ENCODE measurements around the gene NR1I3. TPM values are rescaled to one million over a fixed set of nuclear protein-coding genes. Genes with fewer than 3 reads are reported as not detected.
"Not testable (repeated sequence)": the region's sequence is repeated elsewhere in the genome, so short reads cannot be mapped to it uniquely, and the experiment has no call there.

The NR1I3 gene
- polyA plus RNA-seq (ENCODE audit: insufficient read length in 4 of 4): 1 to 10 TPM; 1.9 to 3.5 (median 2.8) TPM

GRCh38 chr1:161238039-161238473 is at the start of gene NR1I3:
NR1I3 (minus strand) TSS chr1:161238203; CDS start chr1:161236565, 1,638 bp downstream.
- no peak for DNase-seq (ENCODE audit: low read depth in 4 of 4, low spot score in 3 of 4)

- DNase-seq (ENCODE audit: low read depth in 4 of 4, low spot score in 3 of 4): no peak
Measured at GRCh38 chr1:161287482-161288054, 49.6 kb upstream of the NR1I3 start.

GRCh38 chr1:161285521-161285920 is 47.5 kb upstream of the NR1I3 start:
- DNase-seq (ENCODE audit: low read depth in 4 of 4, low spot score in 3 of 4): no peak

- no peak for DNase-seq (ENCODE audit: low read depth in 4 of 4, low spot score in 3 of 4)
Measured at GRCh38 chr1:161285113-161285512, 47.1 kb upstream of the NR1I3 start.

GRCh38 chr1:161282991-161283390 is 45.0 kb upstream of the NR1I3 start:
- no peak for DNase-seq (ENCODE audit: low read depth in 4 of 4, low spot score in 3 of 4)

- no peak for DNase-seq (ENCODE audit: low read depth in 4 of 4, low spot score in 3 of 4)
Measured at GRCh38 chr1:161274874-161275273, 36.9 kb upstream of the NR1I3 start.

DNA sequence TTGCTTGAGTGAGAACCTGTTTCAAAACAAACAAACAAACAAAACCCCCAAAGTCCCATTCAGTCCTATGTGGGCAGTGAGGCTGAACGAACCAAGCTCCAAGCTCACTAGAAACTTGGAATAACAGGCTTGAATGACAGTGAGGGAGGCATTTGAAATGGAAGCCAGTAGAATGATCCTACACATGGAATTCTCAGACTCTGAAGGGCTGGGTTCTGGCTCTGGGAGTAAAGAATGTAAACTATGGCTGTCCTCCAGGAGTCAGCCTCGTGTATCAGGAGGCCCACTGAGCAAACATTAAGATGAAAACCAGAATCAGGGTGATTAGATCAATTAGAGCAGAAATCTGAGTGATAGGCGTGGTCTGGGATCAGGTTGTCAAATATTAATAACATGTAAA is 35.4 kb upstream of the NR1I3 start:
- DNase-seq (ENCODE audit: low read depth in 4 of 4, low spot score in 3 of 4): no peak

GRCh38 chr1:161267321-161267720 is 29.3 kb upstream of the NR1I3 start:
- no peak for DNase-seq (ENCODE audit: low read depth in 4 of 4, low spot score in 3 of 4)

DNA sequence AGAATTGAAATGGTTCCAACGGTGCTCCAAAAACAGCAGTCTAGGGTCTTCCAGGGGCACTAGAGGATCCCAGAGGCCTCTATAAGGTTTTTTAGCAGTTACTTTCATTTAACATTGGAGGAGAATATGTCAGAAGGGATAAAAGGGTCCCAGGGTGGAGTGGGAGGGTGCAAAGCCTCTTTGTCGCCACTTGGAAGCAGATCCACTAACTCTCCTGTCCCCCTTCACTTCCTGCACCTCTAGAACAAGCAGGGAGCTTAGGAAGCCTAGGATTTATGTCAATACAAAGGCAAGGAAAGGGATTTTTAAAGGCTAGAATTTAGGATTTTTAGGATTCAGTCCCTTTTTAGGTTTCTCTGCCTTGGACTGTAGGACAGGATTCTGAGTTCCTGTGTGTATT is 28.8 kb upstream of the NR1I3 start:
- no peak for DNase-seq (ENCODE audit: low read depth in 4 of 4, low spot score in 3 of 4)

DNA sequence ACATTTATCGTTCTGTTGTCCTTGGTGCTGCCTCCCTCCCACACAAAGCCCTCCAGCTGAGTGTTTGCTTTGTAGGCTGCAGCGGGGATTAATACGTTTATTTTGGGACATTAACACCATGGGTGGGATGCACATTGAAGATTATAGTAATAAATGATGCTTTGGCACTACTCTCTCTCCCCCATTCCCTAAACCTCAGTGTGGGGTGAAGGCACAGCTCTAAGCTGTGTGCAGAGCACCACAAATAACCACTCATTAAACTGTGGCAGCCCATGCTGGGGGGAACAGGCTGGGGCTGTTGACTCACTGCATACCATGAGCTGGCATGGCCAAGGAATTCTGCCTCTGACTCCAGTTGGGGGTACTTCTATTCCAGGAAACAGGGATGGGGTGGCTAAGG is 28.2 kb upstream of the NR1I3 start:
- DNase-seq (ENCODE audit: low read depth in 4 of 4, low spot score in 3 of 4): no peak

- no peak for DNase-seq (ENCODE audit: low read depth in 4 of 4, low spot score in 3 of 4)
Measured at GRCh38 chr1:161265305-161265704, 27.3 kb upstream of the NR1I3 start.

DNA sequence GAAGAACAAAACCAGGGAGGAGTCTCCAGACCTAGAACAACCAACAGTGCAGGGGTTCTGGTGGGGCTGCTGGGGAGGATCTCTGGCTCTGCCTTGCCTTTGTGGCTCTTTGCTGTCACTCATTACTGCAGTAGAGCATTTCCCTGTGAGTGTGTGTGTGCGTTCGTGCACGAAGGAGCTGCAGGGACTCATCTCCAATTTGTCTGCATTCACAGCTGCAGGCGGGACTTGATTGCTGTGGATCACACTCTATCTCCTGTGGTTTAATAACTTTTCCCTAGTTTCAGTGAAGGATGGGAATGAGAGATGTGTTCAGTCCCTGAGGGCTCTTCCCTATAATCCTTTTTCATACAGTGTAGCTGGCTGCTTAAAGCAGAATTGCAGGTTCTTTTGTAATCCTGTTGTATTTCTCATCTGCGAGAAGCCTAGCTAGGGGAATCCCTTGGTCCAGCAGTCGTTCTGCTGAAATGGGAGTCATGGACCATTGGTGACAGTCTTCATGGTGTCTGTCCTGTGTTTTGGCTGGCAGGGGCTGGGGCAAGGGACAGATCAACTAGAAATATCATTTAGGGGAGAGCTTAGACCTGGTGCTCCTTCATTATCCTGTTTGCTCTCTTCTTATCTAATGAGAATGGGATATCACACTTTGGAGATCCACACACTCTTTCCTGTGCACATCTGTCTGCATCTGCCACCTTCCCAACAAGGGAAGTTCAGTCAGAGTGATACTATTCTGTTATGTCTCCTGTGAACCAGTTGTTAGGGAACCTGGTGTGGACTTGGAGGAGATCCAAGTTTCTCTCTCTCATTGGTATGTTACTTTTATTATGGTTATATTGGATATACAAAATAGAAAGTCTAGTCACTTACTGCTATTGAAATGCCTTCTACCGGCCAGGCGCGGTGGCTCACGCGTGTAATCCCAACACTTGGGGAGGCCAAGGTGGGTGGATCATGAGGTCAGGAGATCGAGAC is 23.5 kb upstream of the NR1I3 start:
- no peak for DNase-seq (ENCODE audit: low read depth in 4 of 4, low spot score in 3 of 4)

DNA sequence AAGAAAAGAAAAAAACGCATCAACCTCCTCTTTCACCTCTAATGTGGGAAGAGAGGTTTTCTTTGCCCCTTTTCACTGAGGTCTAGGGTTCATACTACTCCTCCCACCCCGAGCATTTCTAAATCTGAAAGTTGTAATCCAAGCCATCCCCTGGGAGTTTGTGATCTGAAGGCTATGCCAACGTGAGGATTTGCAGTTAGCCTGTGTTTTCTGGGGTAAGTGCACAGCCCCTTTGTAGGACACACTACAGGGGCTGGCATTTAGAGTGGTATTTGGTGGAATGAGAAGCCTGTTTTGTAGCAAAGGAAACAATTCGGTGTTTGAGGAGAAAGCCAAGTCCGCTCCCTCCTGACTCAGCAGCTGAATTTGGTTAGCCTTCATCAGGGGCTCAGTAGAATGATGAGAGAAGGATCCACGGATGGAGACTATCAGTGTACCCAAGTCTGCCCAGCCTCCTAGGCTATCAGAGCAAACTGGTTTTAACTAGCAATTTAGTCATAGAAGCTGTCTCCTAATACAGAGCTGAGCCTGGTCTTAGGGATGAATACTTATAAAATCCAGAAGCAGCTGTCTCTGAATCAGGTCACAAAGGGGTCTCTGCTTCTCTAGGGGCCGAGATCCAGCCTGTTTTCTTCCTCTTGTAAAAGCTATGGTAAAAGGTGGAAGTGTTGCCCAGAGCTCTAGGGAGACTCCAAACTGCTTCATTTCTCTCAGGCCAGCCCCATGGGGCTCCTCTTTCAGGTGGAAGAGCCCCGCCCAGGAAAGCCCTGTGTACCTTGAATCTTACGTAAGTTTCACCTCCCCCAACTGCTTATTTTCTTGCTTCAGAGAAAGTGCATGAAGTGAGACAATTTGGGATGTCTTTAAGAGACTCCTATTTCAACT is 22.6 kb upstream of the NR1I3 start:
- no peak for DNase-seq (ENCODE audit: low read depth in 4 of 4, low spot score in 3 of 4)

DNA sequence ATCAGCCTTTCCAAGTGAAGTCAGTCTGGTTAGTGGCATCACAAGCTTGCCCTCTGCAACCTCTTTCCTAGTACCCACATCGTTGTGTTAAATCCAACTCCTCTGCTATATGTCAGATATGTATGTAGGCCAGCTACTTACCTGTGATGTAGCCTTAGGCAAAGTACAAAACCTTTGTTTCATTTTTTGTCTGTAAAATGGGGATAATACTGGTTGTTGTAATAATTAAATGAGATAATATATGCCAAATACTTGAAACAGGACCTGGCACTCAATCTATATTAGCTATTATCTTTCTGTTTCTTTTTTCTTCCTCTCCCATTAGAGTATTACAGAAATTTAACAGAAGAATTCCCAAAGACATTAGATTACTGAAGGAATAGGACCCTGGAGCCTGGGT is 21.8 kb upstream of the NR1I3 start:
- no peak for DNase-seq (ENCODE audit: low read depth in 4 of 4, low spot score in 3 of 4)

- DNase-seq (ENCODE audit: low read depth in 4 of 4, low spot score in 3 of 4): no peak
Measured at GRCh38 chr1:161259345-161259702, 21.3 kb upstream of the NR1I3 start.

- DNase-seq (ENCODE audit: low read depth in 4 of 4, low spot score in 3 of 4): peak in 3 of 4 donors; percentile 38 to 52 (median 48)
Measured at GRCh38 chr1:161258439-161259344, 20.7 kb upstream of the NR1I3 start, which contains the start of gene PCP4L1. PCP4L1 (plus strand) TSS chr1:161258745; CDS start chr1:161258975, 230 bp downstream.

DNA sequence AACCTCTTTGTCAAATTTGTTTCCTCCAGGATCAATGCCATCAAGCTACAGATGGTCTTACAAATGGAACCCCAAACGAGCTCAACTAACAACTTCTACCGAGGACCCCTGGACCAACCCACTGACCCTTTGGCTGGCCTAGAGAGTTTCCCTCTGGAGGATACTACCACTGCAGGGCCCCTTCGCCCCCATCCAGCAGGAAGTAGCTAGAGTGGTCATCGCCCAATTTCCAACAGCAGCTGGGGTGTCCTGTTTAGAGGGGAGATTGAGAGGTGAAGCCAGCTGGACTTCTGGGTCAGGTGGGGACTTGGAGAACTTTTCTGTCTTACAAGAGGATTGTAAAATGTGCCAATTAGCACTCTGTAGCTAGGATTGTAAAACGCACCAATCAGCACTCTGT is 19.1 kb upstream of the NR1I3 start:
- not testable (repeated sequence) for DNase-seq (ENCODE audit: low read depth in 4 of 4, low spot score in 3 of 4)

GRCh38 chr1:161255955-161256520 is 18.0 kb upstream of the NR1I3 start:
- not testable (repeated sequence) for DNase-seq (ENCODE audit: low read depth in 4 of 4, low spot score in 3 of 4)

- not testable (repeated sequence) for DNase-seq (ENCODE audit: low read depth in 4 of 4, low spot score in 3 of 4)
Measured at GRCh38 chr1:161255302-161255701, 17.3 kb upstream of the NR1I3 start.
